ENCODE data around the gene ENPP6. TPM values are rescaled to one million over a fixed set of nuclear protein-coding genes. Genes with fewer than 3 reads are reported as not detected.

ENPP6 gene
- total RNA-seq, 1 experiment from 2014 or later: not detected

- H3K27ac Mint-ChIP-seq (ENCODE audit: unreplicated experiment): peak overlapping the region; percentile 32
- no peaks in the 10 kb centered on the region for H3K36me3 ChIP-seq (ENCODE audit: control insufficient read depth, insufficient read depth, low read length)
- peaks cover 8% of the 10 kb centered on the region for H3K9me3 Mint-ChIP-seq (ENCODE audit: unreplicated experiment)
- POLR2A ChIA-PET: no interaction called here
- no TSS peak for BruUV-seq (replicated peaks)
- H3K27me3 Mint-ChIP-seq (ENCODE audit: insufficient read depth, unreplicated experiment): no peaks in the 10 kb centered on the region
- peaks cover 33% of the 10 kb centered on the region for H3K4me1 Mint-ChIP-seq (ENCODE audit: low read depth, unreplicated experiment)
- H3K4me3 ChIP-seq (ENCODE audit: low read depth, low read length): no peak overlapping the region
- TF ChIP-seq, protein P1, sequence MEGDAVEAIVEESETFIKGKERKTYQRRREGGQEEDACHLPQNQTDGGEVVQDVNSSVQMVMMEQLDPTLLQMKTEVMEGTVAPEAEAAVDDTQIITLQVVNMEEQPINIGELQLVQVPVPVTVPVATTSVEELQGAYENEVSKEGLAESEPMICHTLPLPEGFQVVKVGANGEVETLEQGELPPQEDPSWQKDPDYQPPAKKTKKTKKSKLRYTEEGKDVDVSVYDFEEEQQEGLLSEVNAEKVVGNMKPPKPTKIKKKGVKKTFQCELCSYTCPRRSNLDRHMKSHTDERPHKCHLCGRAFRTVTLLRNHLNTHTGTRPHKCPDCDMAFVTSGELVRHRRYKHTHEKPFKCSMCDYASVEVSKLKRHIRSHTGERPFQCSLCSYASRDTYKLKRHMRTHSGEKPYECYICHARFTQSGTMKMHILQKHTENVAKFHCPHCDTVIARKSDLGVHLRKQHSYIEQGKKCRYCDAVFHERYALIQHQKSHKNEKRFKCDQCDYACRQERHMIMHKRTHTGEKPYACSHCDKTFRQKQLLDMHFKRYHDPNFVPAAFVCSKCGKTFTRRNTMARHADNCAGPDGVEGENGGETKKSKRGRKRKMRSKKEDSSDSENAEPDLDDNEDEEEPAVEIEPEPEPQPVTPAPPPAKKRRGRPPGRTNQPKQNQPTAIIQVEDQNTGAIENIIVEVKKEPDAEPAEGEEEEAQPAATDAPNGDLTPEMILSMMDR (IDR thresholded peaks at IDR 0.05; ENCODE audit: insufficient read depth in 1 of 2, low read depth in 1 of 2, low read length in 1 of 2, severe bottlenecking in 1 of 2, unreplicated experiment in 1 of 2): no peak
- H3K4me1 ChIP-seq: peaks cover 5% of the 10 kb centered on the region; the same call in 1 of the 2 replicates
- intact Hi-C loops (cut with micrococcal nuclease; ENCODE audit: unreplicated experiment): no loop called here
- no peaks in the 10 kb centered on the region for H3K27me3 ChIP-seq (replicated peaks; ENCODE audit: control insufficient read depth, insufficient read depth, low read length)
- CTCF ChIA-PET: no interaction called here
- no peak overlapping the region for H3K4me3 Mint-ChIP-seq (ENCODE audit: unreplicated experiment)
- H3K9me3 ChIP-seq: no peaks in the 10 kb centered on the region
- no peaks in the 10 kb centered on the region for H3K36me3 Mint-ChIP-seq (ENCODE audit: insufficient read depth, unreplicated experiment)
- DNase-seq: no peak
Measured at GRCh38 chr4:184197536-184198082, 20.1 kb downstream of the ENPP6 start.

- no peaks in the 10 kb centered on the region for H3K36me3 Mint-ChIP-seq (ENCODE audit: insufficient read depth, unreplicated experiment)
- TF ChIP-seq, protein P1 (IDR thresholded peaks at IDR 0.05; ENCODE audit: insufficient read depth in 1 of 2, low read depth in 1 of 2, low read length in 1 of 2, severe bottlenecking in 1 of 2, unreplicated experiment in 1 of 2): no peak
- no peak overlapping the region for H3K27ac Mint-ChIP-seq (ENCODE audit: unreplicated experiment)
- H3K4me1 ChIP-seq: no peaks in the 10 kb centered on the region
- H3K36me3 ChIP-seq (ENCODE audit: control insufficient read depth, insufficient read depth, low read length): no peaks in the 10 kb centered on the region
- DNase-seq: peak in 1 of 2 experiments; percentile 24
- ChIA-PET CTCF (interaction anchor here (0.6 kb wide), 1 partner anchor 107 kb away, joined by 4 read pairs; no protein-coding TSS in a partner anchor), POLR2A (no interaction called here)
- no peak overlapping the region for H3K4me3 ChIP-seq (ENCODE audit: low read depth, low read length)
- intact Hi-C loops (cut with micrococcal nuclease; ENCODE audit: unreplicated experiment): no loop called here
- H3K9me3 ChIP-seq: no peaks in the 10 kb centered on the region
- H3K27me3 ChIP-seq (replicated peaks; ENCODE audit: control insufficient read depth, insufficient read depth, low read length): no peaks in the 10 kb centered on the region
- peak overlapping the region; percentile 15 for H3K4me3 Mint-ChIP-seq (ENCODE audit: unreplicated experiment)
- no TSS peak for BruUV-seq (replicated peaks)
- peaks cover 8% of the 10 kb centered on the region for H3K9me3 Mint-ChIP-seq (ENCODE audit: unreplicated experiment)
- no peaks in the 10 kb centered on the region for H3K27me3 Mint-ChIP-seq (ENCODE audit: insufficient read depth, unreplicated experiment)
- peaks cover 26% of the 10 kb centered on the region for H3K4me1 Mint-ChIP-seq (ENCODE audit: low read depth, unreplicated experiment)
Measured at GRCh38 chr4:184196730-184197385, 20.8 kb downstream of the ENPP6 start.

GRCh38 chr4:184193556-184194525 is 23.8 kb downstream of the ENPP6 start:
- no peak for DNase-seq
- no peak overlapping the region for H3K4me3 Mint-ChIP-seq (ENCODE audit: unreplicated experiment)
- peaks cover 23% of the 10 kb centered on the region for H3K4me1 Mint-ChIP-seq (ENCODE audit: low read depth, unreplicated experiment)
- POLR2A ChIA-PET: no interaction called here
- CTCF ChIA-PET: no interaction called here
- H3K9me3 ChIP-seq: peaks cover 4% of the 10 kb centered on the region; the same call in 1 of the 2 replicates
- BruUV-seq (replicated peaks): no TSS peak
- intact Hi-C loops (cut with micrococcal nuclease; ENCODE audit: unreplicated experiment): no loop called here
- H3K4me3 ChIP-seq (ENCODE audit: low read depth, low read length): no peak overlapping the region
- peaks cover 8% of the 10 kb centered on the region for H3K9me3 Mint-ChIP-seq (ENCODE audit: unreplicated experiment)
- H3K27me3 ChIP-seq (replicated peaks; ENCODE audit: control insufficient read depth, insufficient read depth, low read length): no peaks in the 10 kb centered on the region
- no peaks in the 10 kb centered on the region for H3K36me3 Mint-ChIP-seq (ENCODE audit: insufficient read depth, unreplicated experiment)
- TF ChIP-seq, protein P1 (IDR thresholded peaks at IDR 0.05; ENCODE audit: insufficient read depth in 1 of 2, low read depth in 1 of 2, low read length in 1 of 2, severe bottlenecking in 1 of 2, unreplicated experiment in 1 of 2): no peak
- H3K27ac Mint-ChIP-seq (ENCODE audit: unreplicated experiment): peak overlapping the region; percentile 54
- H3K4me1 ChIP-seq: no peaks in the 10 kb centered on the region
- H3K27me3 Mint-ChIP-seq (ENCODE audit: insufficient read depth, unreplicated experiment): no peaks in the 10 kb centered on the region
- no peaks in the 10 kb centered on the region for H3K36me3 ChIP-seq (ENCODE audit: control insufficient read depth, insufficient read depth, low read length)
